Measurements from ENCODE around the gene CAMK1D.

The CAMK1D gene

GRCh38 chr10:12799714-12800113, 450.4 kb downstream of the CAMK1D start:
- no peak for DNase-seq (ENCODE audit: low read depth)
- H3K4me3 ChIP-seq (ENCODE audit: low read length): no peak overlapping the region
- TF ChIP-seq CTCF (conservative IDR thresholded peaks at IDR 0.05; ENCODE audit: low read depth, low read length): no peak

GRCh38 chr10:12800302-12800701, 451.0 kb downstream of the CAMK1D start:
- TF ChIP-seq CTCF (conservative IDR thresholded peaks at IDR 0.05; ENCODE audit: low read depth, low read length): peak; percentile 34
- no peak for DNase-seq (ENCODE audit: low read depth)
- no peak overlapping the region for H3K4me3 ChIP-seq (ENCODE audit: low read length)

DNA sequence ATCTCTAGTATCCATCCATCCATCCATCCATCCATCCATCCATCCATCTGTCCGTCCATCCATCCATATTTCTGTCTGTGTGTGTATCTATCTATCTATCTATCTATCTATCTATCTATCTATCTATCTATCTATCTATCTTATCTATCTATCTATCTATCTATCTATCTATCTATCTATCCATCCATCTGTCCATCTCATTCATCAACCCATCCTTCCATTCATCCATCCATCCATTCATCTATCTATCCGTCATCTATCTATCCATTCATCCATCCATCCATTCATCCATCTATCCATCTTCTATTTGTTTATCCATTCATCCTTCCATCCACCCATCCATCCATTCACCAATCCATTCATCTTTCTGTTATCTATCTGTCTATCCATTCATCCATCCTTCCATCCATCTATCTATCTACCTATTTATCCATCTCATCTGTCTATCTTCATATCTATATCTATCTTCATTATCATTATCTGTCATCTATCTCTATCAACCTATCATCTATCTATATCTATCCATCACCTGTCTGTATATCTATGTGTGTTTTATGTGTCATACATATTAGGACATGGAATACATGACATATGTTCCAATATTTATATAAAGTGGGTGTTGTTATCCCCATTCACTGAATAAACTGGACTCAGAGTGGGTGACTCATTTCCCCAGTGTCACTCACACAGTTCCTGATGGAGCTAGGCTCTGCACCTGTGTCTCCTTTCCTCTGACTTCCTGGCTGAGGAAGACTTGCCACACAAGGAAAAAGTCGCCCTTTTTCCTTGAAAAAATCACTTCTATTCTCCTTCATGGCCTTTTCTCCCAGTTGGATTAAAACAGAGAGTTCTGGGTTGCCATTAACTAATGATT, 452.1 kb downstream of the CAMK1D start:
- TF ChIP-seq CTCF (conservative IDR thresholded peaks at IDR 0.05; ENCODE audit: low read depth, low read length): no peak
- H3K4me3 ChIP-seq (ENCODE audit: low read length): no peak overlapping the region
- DNase-seq (ENCODE audit: low read depth): no peak

GRCh38 chr10:12803776-12804175, 454.4 kb downstream of the CAMK1D start:
- no peak overlapping the region for H3K4me3 ChIP-seq (ENCODE audit: low read length)
- no peak for DNase-seq (ENCODE audit: low read depth)
- TF ChIP-seq CTCF (conservative IDR thresholded peaks at IDR 0.05; ENCODE audit: low read depth, low read length): no peak

GRCh38 chr10:12806228-12807095, 457.1 kb downstream of the CAMK1D start:
- no peak for TF ChIP-seq CTCF (conservative IDR thresholded peaks at IDR 0.05; ENCODE audit: low read depth, low read length)
- DNase-seq (ENCODE audit: low read depth): no peak

DNA sequence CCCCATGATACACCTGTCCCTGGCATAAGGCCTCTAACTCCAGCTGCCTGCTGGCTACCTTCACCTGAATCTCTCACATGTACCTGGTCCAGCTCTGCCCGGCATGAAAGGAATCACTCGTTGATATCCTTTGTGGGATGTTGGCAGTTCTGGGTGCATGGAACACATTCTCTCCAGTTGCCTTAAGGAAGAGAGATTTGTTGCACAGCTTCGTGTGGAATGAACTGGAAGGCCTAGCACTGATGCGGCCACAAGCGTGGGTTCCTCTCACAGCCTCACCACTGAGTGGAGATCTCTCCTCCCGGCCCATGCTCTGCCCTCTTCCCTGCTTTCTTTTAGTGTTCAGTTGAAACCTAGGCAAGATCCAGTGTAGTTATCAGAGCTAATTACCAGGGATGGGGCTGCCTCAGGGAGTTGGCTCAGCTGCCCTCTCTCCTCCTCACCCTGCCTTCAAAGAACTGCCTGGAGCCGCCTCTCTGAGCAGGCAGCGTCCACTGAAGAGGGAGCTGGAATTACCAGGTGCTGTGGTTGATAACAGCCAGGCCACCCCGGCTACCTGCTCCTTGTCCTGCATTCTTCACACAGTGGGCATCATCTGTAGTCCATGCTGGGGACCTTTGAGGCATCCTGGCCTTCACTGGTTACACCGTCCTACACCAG, 457.9 kb downstream of the CAMK1D start:
- no peak for TF ChIP-seq CTCF (conservative IDR thresholded peaks at IDR 0.05; ENCODE audit: low read depth, low read length)
- no peak for DNase-seq (ENCODE audit: low read depth)
- H3K4me3 ChIP-seq (ENCODE audit: low read length): no peak overlapping the region

More at GRCh38 chr10:12806228-12807095, 457.1 kb downstream of the CAMK1D start:
- H3K4me3 ChIP-seq (ENCODE audit: low read length): no peak overlapping the region
